HG03575 (cell line): ENCODE results near the gene SLC45A2.

ENCODE experiments used
- ATAC-seq: cut with Tn5 transposase; IDR thresholded peaks from one replicate; pipeline ENCODE4 v1.9.1; 2021; ENCODE audit not compliant: unreplicated experiment, insufficient number of reproducible peaks, low FRiP score; ENCODE audit errors: extremely low read depth

The SLC45A2 gene

GRCh38 chr5:34008802-34009201 lies 24.3 kb upstream of the SLC45A2 start:
- no peak for ATAC-seq

- peak; percentile 50 for ATAC-seq
These were observed 23.4 kb upstream of the SLC45A2 start, which contains the start of gene AMACR for GRCh38 chr5:34007621-34008600. AMACR (minus strand) TSS chr5:34008050; CDS start chr5:34008019, 31 bp downstream.

GRCh38 chr5:34007201-34007620 lies 22.7 kb upstream of the SLC45A2 start:
- no peak for ATAC-seq

GRCh38 chr5:34005681-34006080 lies 21.2 kb upstream of the SLC45A2 start:
- no peak for ATAC-seq

- no peak for ATAC-seq
These were observed 20.7 kb upstream of the SLC45A2 start for GRCh38 chr5:34005211-34005610.

- ATAC-seq: no peak
These were observed 19.4 kb upstream of the SLC45A2 start for GRCh38 chr5:34003941-34004340.

- ATAC-seq: no peak
These were observed 18.3 kb upstream of the SLC45A2 start for GRCh38 chr5:34002629-34003328.

GRCh38 chr5:34001241-34001841 lies 16.8 kb upstream of the SLC45A2 start:
- no peak for ATAC-seq

- ATAC-seq: no peak
These were observed 15.5 kb upstream of the SLC45A2 start for GRCh38 chr5:33999978-34000377.

GRCh38 chr5:33997331-33997983 lies 13.0 kb upstream of the SLC45A2 start:
- no peak for ATAC-seq

- ATAC-seq: no peak
These were observed 11.4 kb upstream of the SLC45A2 start for GRCh38 chr5:33995865-33996264.

GRCh38 chr5:33994845-33995244 lies 10.4 kb upstream of the SLC45A2 start:
- ATAC-seq: no peak

GRCh38 chr5:33992864-33993263 lies 8.4 kb upstream of the SLC45A2 start:
- no peak for ATAC-seq

- no peak for ATAC-seq
These were observed 954 bp upstream of the SLC45A2 start for GRCh38 chr5:33985447-33985846.

- no peak for ATAC-seq
These were observed 315 bp downstream of the SLC45A2 start for GRCh38 chr5:33984178-33984577.

GRCh38 chr5:33981408-33982162 lies 2.9 kb downstream of the SLC45A2 start:
- no peak for ATAC-seq

GRCh38 chr5:33980030-33980429 lies 4.5 kb downstream of the SLC45A2 start:
- no peak for ATAC-seq

- ATAC-seq: no peak
These were observed 6.2 kb downstream of the SLC45A2 start for GRCh38 chr5:33978306-33978705.
